HG02943 (cell line): ENCODE results near the gene TACC3.

Experiments used
- ATAC-seq: cut with Tn5 transposase; IDR thresholded peaks from one replicate; pipeline ENCODE4 v1.9.1; 2021; ENCODE audit warnings: mild to moderate bottlenecking, low read depth, moderate library complexity; ENCODE audit not compliant: unreplicated experiment

The TACC3 gene

GRCh38 chr4:1743975-1744374, 22.7 kb downstream of the TACC3 start:
- no peak for ATAC-seq

- ATAC-seq, result no peak
Observed at GRCh38 chr4:1744552-1744951, 23.2 kb downstream of the TACC3 start.

- no peak for ATAC-seq
Observed at GRCh38 chr4:1745165-1745564, 23.8 kb downstream of the TACC3 start.

GRCh38 chr4:1745697-1746096, 24.4 kb downstream of the TACC3 start:
- no peak for ATAC-seq

- no peak for ATAC-seq
Observed at GRCh38 chr4:1746265-1746691, 25.0 kb downstream of the TACC3 start.

- ATAC-seq, result no peak
Observed at GRCh38 chr4:1746919-1747602, 25.7 kb downstream of the TACC3 start.

GRCh38 chr4:1747603-1747967, 26.3 kb downstream of the TACC3 start:
- ATAC-seq, result no peak

GRCh38 chr4:1748465-1748995, 27.2 kb downstream of the TACC3 start:
- ATAC-seq, result no peak

- no peak for ATAC-seq
Observed at GRCh38 chr4:1749370-1749769, 28.0 kb downstream of the TACC3 start.

- no peak for ATAC-seq
Observed at GRCh38 chr4:1749826-1750225, 28.5 kb downstream of the TACC3 start.

- no peak for ATAC-seq
Observed at GRCh38 chr4:1750381-1751154, 29.2 kb downstream of the TACC3 start.

GRCh38 chr4:1751155-1751918, 30.0 kb downstream of the TACC3 start:
- no peak for ATAC-seq

GRCh38 chr4:1751919-1752283, 30.6 kb downstream of the TACC3 start:
- no peak for ATAC-seq

GRCh38 chr4:1752284-1753041, 31.1 kb downstream of the TACC3 start:
- ATAC-seq, result no peak

- ATAC-seq, result no peak
Observed at GRCh38 chr4:1753294-1753696, 32.0 kb downstream of the TACC3 start.

- ATAC-seq, result no peak
Observed at GRCh38 chr4:1753697-1754311, 32.5 kb downstream of the TACC3 start.

GRCh38 chr4:1754336-1754735, 33.0 kb downstream of the TACC3 start:
- ATAC-seq, result no peak

GRCh38 chr4:1755297-1755696, 34.0 kb downstream of the TACC3 start:
- ATAC-seq, result no peak

- no peak for ATAC-seq
Observed at GRCh38 chr4:1756079-1756478, 34.8 kb downstream of the TACC3 start.
